ENCODE data around the gene ACOT13. TPM values are rescaled to one million over a fixed set of nuclear protein-coding genes. Genes with fewer than 3 reads are reported as not detected.
"Not testable (repeated sequence)": the region's sequence is repeated elsewhere in the genome, so short reads cannot be mapped to it uniquely, and the experiment has no call there.

Gene ACOT13
- total RNA-seq, 2 experiments from 2014 or later = 24.3 to 24.4 TPM

DNA sequence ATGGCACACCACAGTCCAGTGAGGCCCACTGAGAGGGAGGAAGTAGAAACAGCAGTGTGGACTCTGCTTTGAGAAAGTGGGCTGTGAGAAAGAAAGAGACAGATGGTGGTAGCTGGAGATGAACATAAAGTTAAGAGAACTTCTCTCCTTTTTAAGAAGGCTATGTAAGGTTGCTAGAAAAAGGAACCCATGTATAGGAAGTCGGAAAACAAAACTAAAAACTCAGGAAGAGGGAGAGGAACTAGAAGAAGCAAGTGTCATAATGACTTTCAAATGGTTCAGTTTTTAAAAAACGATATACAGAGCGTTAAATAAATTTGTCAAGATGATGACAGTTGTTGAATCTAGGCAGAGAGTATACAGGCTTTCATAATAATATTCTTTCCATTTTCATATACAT is 82.4 kb downstream of the ACOT13 start:
- ChIA-PET CTCF (no interaction called here), POLR2A (no interaction called here)

DNA sequence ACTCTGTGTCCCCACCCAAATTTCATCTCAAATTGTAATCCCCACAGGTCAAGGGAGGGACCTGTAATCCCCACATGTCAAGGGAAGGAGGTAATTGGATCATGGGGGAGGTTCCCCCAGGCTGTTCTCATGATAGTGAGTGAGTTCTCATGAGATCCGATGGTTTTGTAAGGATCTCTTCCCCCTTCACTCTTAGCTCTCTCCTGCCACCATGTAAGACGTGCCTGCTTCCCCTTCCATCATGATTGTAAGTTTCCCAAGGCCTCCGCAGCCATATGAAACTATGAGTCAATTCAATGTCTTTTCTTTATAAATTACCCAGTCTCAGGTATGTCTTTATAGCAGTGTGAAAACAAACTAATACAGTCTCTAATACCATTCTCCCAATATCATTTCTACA is 84.0 kb downstream of the ACOT13 start:
- CTCF ChIA-PET, POLR2A ChIA-PET: not testable (repeated sequence)

DNA sequence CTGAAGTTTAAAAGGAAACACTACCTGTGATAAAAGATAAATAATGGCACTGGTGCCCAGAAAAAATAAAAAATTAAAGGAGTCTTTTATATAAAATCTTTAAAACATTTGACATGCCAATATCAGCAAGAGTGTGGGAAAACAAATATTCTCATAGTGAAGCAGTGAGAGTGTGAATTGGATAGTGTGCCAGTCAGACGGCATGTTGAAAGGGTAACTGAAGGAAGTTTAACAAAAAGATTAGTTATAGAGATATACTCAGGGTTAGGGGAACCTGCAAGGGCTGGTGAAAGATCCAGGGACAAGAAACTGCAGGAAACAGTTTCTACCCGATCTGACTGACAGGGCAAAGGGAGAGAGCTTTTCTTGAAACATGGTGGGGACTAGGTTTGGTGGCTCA is 85.6 kb downstream of the ACOT13 start:
- ChIA-PET CTCF (no interaction called here), POLR2A (no interaction called here)

DNA sequence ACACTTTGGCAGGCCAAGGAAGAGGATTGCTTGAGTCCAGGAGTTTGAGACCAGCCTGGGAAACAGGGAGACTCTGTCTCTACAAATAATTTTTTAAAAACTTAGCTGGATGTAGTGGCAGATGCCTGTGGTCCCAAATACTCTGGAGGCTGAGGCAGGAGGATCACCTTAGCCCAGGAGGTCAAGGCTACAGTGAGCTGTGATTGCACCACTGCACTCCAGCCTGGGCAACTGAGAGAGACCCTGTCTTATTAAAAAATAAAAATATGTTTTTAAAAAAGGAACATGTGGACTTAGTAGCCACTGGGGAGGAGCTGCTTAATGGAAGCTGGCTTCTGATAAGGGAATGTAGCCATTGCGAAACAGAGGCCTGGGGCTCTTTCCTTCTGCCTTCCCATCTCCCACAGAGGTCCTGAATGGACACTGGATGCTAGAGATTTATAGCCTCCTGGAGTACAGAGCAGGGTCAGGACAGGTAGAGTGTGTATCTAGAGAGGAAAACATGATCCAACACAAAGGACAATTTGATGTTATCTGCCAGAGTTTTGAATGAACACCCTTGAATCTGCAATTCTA is 86.1 kb downstream of the ACOT13 start:
- POLR2A ChIA-PET = no interaction called here

DNA sequence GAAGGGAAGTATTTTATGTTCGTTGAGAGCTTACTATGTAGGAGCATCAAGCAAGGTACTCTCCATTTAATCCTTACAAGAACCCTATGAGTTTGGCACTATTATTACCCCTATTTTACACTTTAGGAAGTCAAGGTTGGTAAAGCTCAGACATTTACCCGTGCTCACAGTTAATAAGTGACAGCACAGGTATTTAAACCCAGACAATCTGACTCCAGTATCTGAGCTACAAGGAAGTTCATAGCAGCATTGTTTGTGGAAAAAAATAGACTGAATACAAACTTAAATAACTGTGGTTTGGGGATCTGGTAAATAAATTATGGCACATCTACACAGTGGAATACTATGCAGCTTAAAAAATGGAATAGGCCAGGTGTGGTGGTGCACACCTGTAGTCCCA is 86.7 kb downstream of the ACOT13 start:
- CTCF ChIA-PET = no interaction called here
- POLR2A ChIA-PET = interaction anchor here (0.6 kb wide), 1 partner anchor 512 kb away, joined by 3 read pairs; no protein-coding TSS in a partner anchor

More for the DNA sequence above, 86.1 kb downstream of the ACOT13 start:
- CTCF ChIA-PET = no interaction called here

DNA sequence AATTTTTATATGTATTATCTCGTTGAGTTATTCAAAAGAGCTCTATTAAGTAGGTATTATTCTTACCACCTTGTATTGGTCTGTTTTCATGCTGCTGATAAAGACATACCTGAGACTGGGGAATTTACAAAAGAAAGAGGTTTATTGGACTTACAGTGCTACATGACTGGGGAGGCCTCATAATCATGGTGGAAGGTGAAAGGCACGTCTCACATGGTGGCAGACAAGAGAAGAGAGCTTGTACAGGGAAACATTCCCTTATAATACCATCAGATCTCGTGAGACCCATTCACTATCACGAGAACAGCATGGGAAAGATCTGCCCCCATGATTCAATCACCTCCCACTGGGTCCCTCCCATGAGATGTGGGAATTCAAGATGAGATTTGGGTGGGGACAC is 87.5 kb downstream of the ACOT13 start:
- POLR2A ChIA-PET, CTCF ChIA-PET: not testable (repeated sequence)

Other genes with a start within 250 kb of the ACOT13 start
- gene GPLD1, start 177.5 kb upstream of the ACOT13 start, total RNA-seq = under 1 TPM; 0.48 to 0.57 TPM
- 10 to 100 TPM; 14.7 to 16.1 TPM for gene ALDH5A1, start 172.1 kb upstream of the ACOT13 start, total RNA-seq
- gene KIAA0319, start 20.9 kb upstream of the ACOT13 start, total RNA-seq = under 1 TPM; 0.04 to 0.06 TPM
- gene TDP2, start 178 bp upstream of the ACOT13 start, total RNA-seq = 10 to 100 TPM; 44.6 to 44.8 TPM
- 10 to 100 TPM; 94.2 to 98.3 TPM for gene C6orf62, start 52.1 kb downstream of the ACOT13 start, total RNA-seq
- gene GMNN, start 107.9 kb downstream of the ACOT13 start, total RNA-seq = 10 to 100 TPM; 80.5 to 82.6 TPM
- not detected for gene ARMH2, start 131.8 kb downstream of the ACOT13 start, total RNA-seq

Measured in activated CD8-positive, alpha-beta memory T cell treated with anti-CD3 and anti-CD28 coated beads for 36 hours (primary cell).